ENCODE results near the gene TRIM72. TPM values are rescaled to one million over a fixed set of nuclear protein-coding genes. Genes with fewer than 3 reads are reported as not detected.
"Not testable (repeated sequence)": the region's sequence is repeated elsewhere in the genome, so short reads cannot be mapped to it uniquely, and the experiment has no call there.

Gene TRIM72
- total RNA-seq, 2 experiments from 2014 or later: 0.03 to 0.05 TPM

GRCh38 chr16:31223044-31223443 is 9.1 kb downstream of the TRIM72 start:
- Mint-ChIP-seq H3K27ac (no peak overlapping the region), H3K4me1 (no peaks in the 10 kb centered on the region), H3K36me3 (ENCODE audit: low read depth) (no peaks in the 10 kb centered on the region), H3K9me3 (no peaks in the 10 kb centered on the region), H3K27me3 (peaks cover 20% of the 10 kb centered on the region), H3K4me3 (no peak overlapping the region)
- ChIA-PET POLR2A (no interaction called here), CTCF (no interaction called here)
- no peak for DNase-seq

GRCh38 chr16:31224092-31224955 is 10.4 kb downstream of the TRIM72 start:
- Mint-ChIP-seq H3K4me1 (no peaks in the 10 kb centered on the region), H3K36me3 (ENCODE audit: low read depth) (no peaks in the 10 kb centered on the region), H3K27ac (no peak overlapping the region), H3K27me3 (peaks cover 13% of the 10 kb centered on the region), H3K4me3 (no peak overlapping the region), H3K9me3 (no peaks in the 10 kb centered on the region)
- DNase-seq: no peak
- ChIA-PET POLR2A (no interaction called here), CTCF (no interaction called here)

GRCh38 chr16:31225193-31225592 is 11.3 kb downstream of the TRIM72 start:
- H3K27ac Mint-ChIP-seq: no peak overlapping the region
- ChIA-PET POLR2A (no interaction called here), CTCF (no interaction called here)
- no peaks in the 10 kb centered on the region for H3K36me3 Mint-ChIP-seq (ENCODE audit: low read depth)
- no peak for DNase-seq
- no peak overlapping the region for H3K4me3 Mint-ChIP-seq
- H3K27me3 Mint-ChIP-seq: peaks cover 15% of the 10 kb centered on the region
- no peaks in the 10 kb centered on the region for H3K4me1 Mint-ChIP-seq
- H3K9me3 Mint-ChIP-seq: no peaks in the 10 kb centered on the region

DNA sequence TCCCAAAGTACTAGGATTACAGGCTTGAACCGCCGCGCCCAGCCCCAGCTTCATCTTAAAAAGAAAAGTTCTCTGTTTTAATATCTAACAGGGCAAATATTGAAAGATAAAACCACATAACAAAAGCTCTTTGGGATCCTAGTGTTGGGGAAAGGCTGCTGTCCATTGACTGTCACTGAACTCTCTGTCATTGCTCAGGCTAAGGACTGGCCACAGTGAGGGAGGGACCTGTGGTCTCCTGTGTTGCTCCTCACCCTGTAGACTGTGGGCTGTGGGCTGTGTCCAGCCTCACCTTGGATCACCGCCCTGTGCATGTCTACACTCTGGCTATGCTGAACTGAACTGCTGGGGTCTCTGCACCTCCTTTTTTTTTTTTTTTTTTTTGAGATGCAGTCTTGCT is 14.3 kb downstream of the TRIM72 start:
- H3K27me3 Mint-ChIP-seq: peaks cover 4% of the 10 kb centered on the region
- H3K36me3 Mint-ChIP-seq (ENCODE audit: low read depth): no peaks in the 10 kb centered on the region
- no peak for DNase-seq
- ChIA-PET POLR2A (no interaction called here), CTCF (no interaction called here)
- no peaks in the 10 kb centered on the region for H3K4me1 Mint-ChIP-seq
- H3K4me3 Mint-ChIP-seq: no peak overlapping the region
- no peak overlapping the region for H3K27ac Mint-ChIP-seq
- H3K9me3 Mint-ChIP-seq: no peaks in the 10 kb centered on the region

DNA sequence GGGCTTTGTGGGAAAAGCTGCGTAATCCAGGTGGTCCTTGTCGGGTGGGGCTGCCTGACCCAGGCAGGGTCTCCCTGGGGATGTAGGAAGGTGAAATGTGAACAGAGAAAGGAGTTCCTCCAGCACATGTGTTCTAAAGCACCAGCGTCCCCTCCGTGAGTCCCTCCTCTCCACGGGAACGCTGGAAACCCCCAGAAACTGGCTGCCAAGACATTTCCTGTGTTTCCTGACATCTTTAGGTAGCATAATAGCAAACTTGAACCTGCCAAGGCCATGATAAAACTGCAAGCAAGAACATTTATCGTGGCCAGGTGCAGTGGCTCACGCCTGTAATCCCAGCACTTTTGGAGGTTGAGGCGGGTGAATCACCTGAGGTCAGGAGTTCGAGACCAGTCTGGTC is 15.6 kb downstream of the TRIM72 start:
- ChIA-PET POLR2A (no interaction called here), CTCF (no interaction called here)
- Mint-ChIP-seq H3K27me3 (peaks cover 4% of the 10 kb centered on the region), H3K4me1 (peaks cover 1% of the 10 kb centered on the region), H3K36me3 (ENCODE audit: low read depth) (no peaks in the 10 kb centered on the region), H3K9me3 (peaks cover 2% of the 10 kb centered on the region), H3K27ac (no peak overlapping the region), H3K4me3 (no peak overlapping the region)
- DNase-seq: no peak

DNA sequence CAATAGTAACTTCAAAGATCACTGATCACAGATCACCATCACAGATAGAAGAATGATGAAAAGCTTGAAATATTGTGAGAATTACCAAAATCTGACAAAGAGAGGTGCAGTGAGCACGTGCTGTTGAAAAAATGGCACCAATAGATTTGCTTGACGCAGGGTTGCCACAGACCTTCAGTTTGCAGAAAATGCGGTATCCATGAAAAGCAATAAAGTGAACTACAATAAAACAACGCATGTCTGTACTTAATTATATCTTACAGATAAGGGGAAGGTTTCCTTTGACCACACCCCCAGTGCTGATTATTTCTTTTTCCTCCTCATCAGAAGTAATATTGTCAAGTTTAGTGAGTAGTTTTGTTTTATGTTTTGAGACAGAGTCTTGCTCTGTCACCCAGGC is 24.1 kb downstream of the TRIM72 start:
- ChIA-PET POLR2A (no interaction called here), CTCF (no interaction called here)
- Mint-ChIP-seq H3K27ac (no peak overlapping the region), H3K4me1 (peaks cover 7% of the 10 kb centered on the region), H3K27me3 (peaks cover 2% of the 10 kb centered on the region), H3K4me3 (no peak overlapping the region), H3K9me3 (peaks cover 2% of the 10 kb centered on the region), H3K36me3 (ENCODE audit: low read depth) (no peaks in the 10 kb centered on the region)
- no peak for DNase-seq

- Mint-ChIP-seq H3K9me3 (no peaks in the 10 kb centered on the region), H3K4me3 (no peak overlapping the region)
These were observed 28.3 kb downstream of the TRIM72 start for GRCh38 chr16:31242206-31242605.

GRCh38 chr16:31243734-31244670 is 30.1 kb downstream of the TRIM72 start:
- H3K27ac Mint-ChIP-seq: no peak overlapping the region
- H3K4me3 Mint-ChIP-seq: no peak overlapping the region
- no peaks in the 10 kb centered on the region for H3K4me1 Mint-ChIP-seq
- H3K27me3 Mint-ChIP-seq: peaks cover 8% of the 10 kb centered on the region
- H3K9me3 Mint-ChIP-seq: no peaks in the 10 kb centered on the region
- ChIA-PET CTCF (interaction anchor here (0.8 to 1.0 kb wide), 2 partner anchors 101 to 201 kb away, joined by 3 read pairs; no protein-coding TSS in a partner anchor), POLR2A (interaction anchor here (0.9 kb wide), 1 partner anchor 65 kb away, joined by 3 read pairs; the partner anchor contains the start of gene FUS)
- DNase-seq: no peak
- H3K36me3 Mint-ChIP-seq (ENCODE audit: low read depth): no peaks in the 10 kb centered on the region

More at GRCh38 chr16:31242206-31242605, 28.3 kb downstream of the TRIM72 start:
- POLR2A ChIA-PET: no interaction called here
- peaks cover 6% of the 10 kb centered on the region for H3K27me3 Mint-ChIP-seq
- H3K4me1 Mint-ChIP-seq: no peaks in the 10 kb centered on the region
- no peak overlapping the region for H3K27ac Mint-ChIP-seq
- CTCF ChIA-PET: no interaction called here
- DNase-seq: no peak
- no peaks in the 10 kb centered on the region for H3K36me3 Mint-ChIP-seq (ENCODE audit: low read depth)

GRCh38 chr16:31245598-31245997 is 31.7 kb downstream of the TRIM72 start:
- H3K4me3 Mint-ChIP-seq; POLR2A ChIA-PET; DNase-seq; H3K36me3 Mint-ChIP-seq (ENCODE audit: low read depth); H3K9me3 Mint-ChIP-seq; CTCF ChIA-PET; H3K27me3 Mint-ChIP-seq; H3K27ac Mint-ChIP-seq: not testable (repeated sequence)
- H3K4me1 Mint-ChIP-seq: peaks cover 11% of the 10 kb centered on the region

- Mint-ChIP-seq H3K27me3 (peaks cover 8% of the 10 kb centered on the region), H3K27ac (no peak overlapping the region), H3K36me3 (ENCODE audit: low read depth) (peaks cover 6% of the 10 kb centered on the region), H3K4me1 (peaks cover 18% of the 10 kb centered on the region), H3K4me3 (no peak overlapping the region), H3K9me3 (peaks cover 4% of the 10 kb centered on the region)
- POLR2A ChIA-PET: no interaction called here
- CTCF ChIA-PET: no interaction called here
- no peak for DNase-seq
These were observed 32.4 kb downstream of the TRIM72 start for GRCh38 chr16:31246296-31246695.

GRCh38 chr16:31248344-31248743 is 34.4 kb downstream of the TRIM72 start:
- Mint-ChIP-seq H3K4me1 (peaks cover 37% of the 10 kb centered on the region), H3K27ac (no peak overlapping the region), H3K36me3 (ENCODE audit: low read depth) (peaks cover 12% of the 10 kb centered on the region), H3K4me3 (no peak overlapping the region), H3K9me3 (peaks cover 5% of the 10 kb centered on the region), H3K27me3 (peaks cover 6% of the 10 kb centered on the region)
- ChIA-PET CTCF (interaction anchor here (1.3 kb wide), 1 partner anchor 11 kb away, joined by 3 read pairs; no protein-coding TSS in a partner anchor), POLR2A (interaction anchor here (3.2 kb wide), 1 partner anchor 68 kb away, joined by 10 read pairs; the partner anchor contains the start of gene FUS)
- DNase-seq: no peak

GRCh38 chr16:31250782-31251384 is 37.0 kb downstream of the TRIM72 start:
- H3K4me1 Mint-ChIP-seq: peaks cover 55% of the 10 kb centered on the region
- peak overlapping the region; percentile 84 for H3K27ac Mint-ChIP-seq
- peak; percentile 40 for DNase-seq
- no peak overlapping the region for H3K4me3 Mint-ChIP-seq
- CTCF ChIA-PET: interaction anchor here (0.7 kb wide), 1 partner anchor 49 kb away, joined by 3 read pairs; the partner anchor contains the start of gene PYCARD
- peaks cover 4% of the 10 kb centered on the region for H3K27me3 Mint-ChIP-seq
- H3K36me3 Mint-ChIP-seq (ENCODE audit: low read depth): peaks cover 12% of the 10 kb centered on the region
- peaks cover 5% of the 10 kb centered on the region for H3K9me3 Mint-ChIP-seq
- POLR2A ChIA-PET: interaction anchor here (1.0 to 3.2 kb wide), 3 partner anchors 50 to 71 kb away, joined by 3 to 10 read pairs (median 3); partner anchors contain the start of gene FUS

DNA sequence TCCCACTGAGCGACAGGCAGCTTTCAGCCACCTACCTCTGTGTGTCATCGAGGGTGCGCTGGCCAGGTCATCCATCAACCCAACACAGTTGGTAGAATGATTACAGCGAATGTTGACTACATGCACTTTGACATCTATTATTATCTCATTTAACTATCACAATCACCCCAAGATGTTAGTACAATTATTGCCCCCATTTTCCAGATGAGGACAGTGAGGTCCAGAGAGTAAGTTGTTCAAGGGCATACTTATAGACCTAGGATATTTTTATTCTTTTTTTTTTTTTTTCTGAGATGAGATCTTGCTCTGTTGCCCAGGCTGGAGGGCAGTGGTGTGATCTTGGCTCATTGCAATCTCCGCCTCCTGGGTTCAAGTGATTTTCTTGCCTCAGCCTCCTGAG is 37.5 kb downstream of the TRIM72 start:
- peak overlapping the region; percentile 84 for H3K27ac Mint-ChIP-seq
- H3K9me3 Mint-ChIP-seq: peaks cover 5% of the 10 kb centered on the region
- peaks cover 2% of the 10 kb centered on the region for H3K27me3 Mint-ChIP-seq
- no peak overlapping the region for H3K4me3 Mint-ChIP-seq
- peaks cover 12% of the 10 kb centered on the region for H3K36me3 Mint-ChIP-seq (ENCODE audit: low read depth)
- H3K4me1 Mint-ChIP-seq: peaks cover 56% of the 10 kb centered on the region
- CTCF ChIA-PET: no interaction called here
- POLR2A ChIA-PET: interaction anchor here (1.0 to 3.2 kb wide), 2 partner anchors 50 to 71 kb away, joined by 3 to 10 read pairs; partner anchors contain the start of gene FUS
- DNase-seq: no peak

Measured in activated CD4-positive, alpha-beta memory T cell treated with anti-CD3 and anti-CD28 coated beads, Interleukin-2, amount 10 ng/mL, durations not matched to agents 7 days and 5 days (primary cell).